Embryonic facial prominence (tissue), 1 donor: ENCODE data around the gene WDR4.
A peak's percentile ranks its signal among the peaks of the same experiment; 100 is the strongest.
"Not testable (repeated sequence)": the region's sequence is repeated elsewhere in the genome, so short reads cannot be mapped to it uniquely, and the experiment has no call there.

ENCODE experiments used
- DNase-seq: peaks from one replicate; pipeline ENCODE4 v3.0.0-alpha.2; 2016; ENCODE audit errors: extremely low spot score

Gene WDR4

DNA sequence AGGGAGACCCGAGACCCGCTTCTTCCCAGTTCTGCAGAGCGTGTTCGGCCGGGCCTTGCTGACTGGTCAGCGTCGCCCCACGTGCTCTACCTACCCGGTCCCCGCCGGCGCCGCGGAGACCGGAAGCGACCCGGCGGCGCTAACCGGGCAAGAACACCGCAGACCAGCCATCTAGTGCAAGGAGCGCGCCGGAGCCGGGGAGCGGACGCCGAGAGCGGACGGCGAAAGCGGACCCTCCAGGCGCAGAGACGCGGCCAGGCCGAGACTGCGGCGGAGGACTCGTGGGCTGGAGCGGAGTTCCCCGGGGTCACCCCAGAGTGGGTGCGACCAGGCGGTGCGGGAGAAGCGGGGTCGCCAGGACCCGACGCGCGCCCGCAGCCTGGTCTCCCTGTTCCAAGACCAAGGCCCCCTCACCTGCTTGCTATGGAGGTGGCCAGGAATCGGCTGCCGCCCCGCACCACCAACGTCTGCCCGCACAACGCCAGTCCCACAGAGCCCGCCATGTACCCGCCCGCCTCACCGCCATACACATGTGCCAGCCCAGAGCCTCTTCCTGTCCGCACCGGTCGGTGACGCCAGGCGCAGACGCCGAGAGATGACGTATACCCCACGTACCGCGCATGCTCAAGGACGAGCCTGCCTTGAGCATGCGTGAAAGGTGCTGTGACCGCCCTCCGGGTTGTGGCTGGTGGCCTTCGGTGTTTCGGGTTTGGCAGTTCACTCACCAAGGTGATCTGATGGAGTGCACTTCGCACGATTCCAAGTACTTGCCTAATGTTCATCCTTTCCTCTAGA lies at the start of gene WDR4:
WDR4 (minus strand) TSS at position 547 of the 795 bp plus-strand sequence; CDS start at position 503, 44 bp downstream.
- peak; percentile 93 for DNase-seq

GRCh38 chr21:42927474-42928200 lies 48.3 kb upstream of the WDR4 start:
- DNase-seq: not testable (repeated sequence)

DNA sequence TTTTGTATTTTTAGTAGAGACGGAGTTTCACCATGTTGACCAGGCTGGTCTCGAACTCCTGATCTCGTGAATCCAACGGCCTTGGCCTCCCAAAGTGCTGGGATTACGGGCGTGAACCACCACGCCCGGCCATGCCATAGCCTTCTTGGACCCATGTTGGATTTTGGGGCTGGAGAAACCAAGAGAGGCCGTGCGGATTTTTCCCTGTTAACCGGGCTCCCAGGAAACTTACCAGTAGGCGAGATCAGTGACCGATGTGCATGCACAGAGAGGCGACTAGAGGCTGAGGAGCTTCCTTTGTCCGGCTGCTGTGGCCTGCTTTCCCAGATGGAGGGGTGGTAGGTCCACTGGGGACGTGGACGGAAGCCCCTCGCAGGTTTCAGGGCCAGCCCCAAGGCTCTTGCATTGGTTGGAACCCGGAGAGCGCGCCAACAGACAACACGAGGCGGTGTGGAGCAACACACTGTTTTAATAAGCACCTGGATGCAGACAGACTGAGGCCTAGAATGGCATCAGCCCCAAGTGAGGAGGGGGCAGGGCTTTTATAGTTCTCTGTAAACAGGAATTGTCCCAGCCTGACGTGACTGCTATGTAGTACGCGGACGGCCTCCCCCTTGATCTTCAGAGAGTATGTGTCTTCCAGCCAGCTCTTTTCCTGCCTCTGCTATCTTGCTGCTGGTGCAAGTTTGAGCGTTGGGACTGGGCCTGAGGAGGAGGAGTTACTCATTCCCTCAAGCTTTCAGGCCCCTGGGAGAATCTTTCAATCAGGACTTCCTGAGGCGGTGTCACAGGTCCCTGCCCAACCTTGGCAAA lies 46.0 kb upstream of the WDR4 start, which contains the start of gene ERVH48-1:
ERVH48-1 (minus strand) TSS at position 517 of the 813 bp plus-strand sequence. CDS start 6,624 bp downstream, outside the sequence.
- DNase-seq: no peak

- no peak for DNase-seq
Observed at GRCh38 chr21:42924433-42924751, 45.1 kb upstream of the WDR4 start.

GRCh38 chr21:42923553-42924432 lies 44.5 kb upstream of the WDR4 start:
- peak; percentile 60 for DNase-seq

- no peak for DNase-seq
Observed at GRCh38 chr21:42922918-42923317, 43.6 kb upstream of the WDR4 start.

DNA sequence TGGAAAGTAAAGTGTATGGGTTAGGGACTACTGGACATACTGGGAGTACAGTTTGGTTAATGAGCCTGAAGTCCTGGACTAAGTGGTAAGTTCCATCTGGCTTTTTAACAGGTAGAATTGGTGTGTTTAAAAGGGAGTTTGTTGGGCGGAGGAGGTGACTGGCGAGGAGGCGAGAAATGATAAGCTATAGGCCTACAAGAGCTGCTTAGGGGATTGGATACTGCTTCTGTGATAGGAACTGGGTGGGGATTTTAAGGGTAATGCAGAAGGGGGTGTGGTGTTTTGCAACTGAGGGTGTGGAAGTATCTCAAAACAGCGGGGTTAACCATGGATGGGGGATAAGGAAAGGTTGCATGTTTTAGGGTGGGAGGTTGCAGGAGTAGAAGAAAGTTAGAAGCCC lies 42.6 kb upstream of the WDR4 start:
- DNase-seq: no peak

DNA sequence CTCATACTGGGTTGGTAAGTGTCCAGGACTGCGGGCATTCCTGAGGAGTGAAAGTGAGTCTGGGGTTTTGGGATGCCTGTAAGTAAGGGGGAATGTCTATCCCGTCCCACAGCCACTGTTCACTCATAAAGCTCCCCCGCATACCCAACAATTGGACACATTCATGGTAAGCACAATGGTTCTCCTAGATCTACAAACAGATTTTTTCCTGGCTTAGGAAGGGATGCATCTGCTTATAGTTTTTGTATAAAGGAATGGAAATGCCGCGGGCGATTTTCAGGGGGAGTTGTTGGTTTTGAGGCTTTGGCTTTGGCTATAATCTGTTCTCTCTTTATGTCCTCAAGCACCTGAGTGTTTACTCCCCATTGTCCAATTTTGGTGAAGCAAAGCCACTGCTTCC lies 39.0 kb upstream of the WDR4 start:
- no peak for DNase-seq

DNA sequence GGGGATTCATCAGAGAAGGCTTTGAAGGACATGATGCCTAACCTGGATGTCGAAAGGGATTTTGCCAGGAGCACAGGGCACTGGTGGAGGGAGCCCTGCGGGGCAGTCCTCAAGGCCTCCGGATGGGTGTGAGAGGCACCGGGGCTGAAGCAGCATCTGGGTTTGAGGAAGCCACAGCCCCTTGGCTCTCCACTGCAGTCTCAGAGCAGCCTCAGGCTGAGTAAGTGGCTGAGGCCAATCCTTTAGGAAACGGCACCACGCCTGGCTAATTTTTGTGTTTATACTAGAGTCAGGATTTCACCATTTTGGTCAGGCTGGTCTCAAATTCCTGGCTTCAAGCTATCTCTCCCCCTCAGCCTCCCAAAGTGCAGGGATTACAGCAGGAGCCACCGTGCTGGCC lies 34.1 kb upstream of the WDR4 start:
- no peak for DNase-seq

DNA sequence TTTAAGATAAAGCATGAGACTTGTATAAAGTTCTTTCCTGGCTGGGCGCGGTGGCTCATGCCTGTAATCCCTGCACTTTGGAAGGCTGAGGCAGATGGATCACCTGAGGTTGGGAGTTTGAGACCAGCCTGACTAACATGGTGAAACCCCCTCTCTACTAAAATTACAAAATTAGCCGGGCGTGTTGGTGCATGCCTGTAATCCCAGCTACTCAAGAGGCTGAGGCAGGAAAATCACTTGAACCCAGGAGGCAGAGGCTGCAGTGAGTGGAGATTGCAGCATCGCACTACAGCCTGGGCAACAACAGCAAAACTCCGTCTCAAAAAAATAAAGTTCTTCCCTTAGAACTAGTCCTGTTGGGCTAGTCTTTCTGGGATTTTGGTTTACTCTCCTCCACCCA lies 32.6 kb upstream of the WDR4 start:
- not testable (repeated sequence) for DNase-seq

DNA sequence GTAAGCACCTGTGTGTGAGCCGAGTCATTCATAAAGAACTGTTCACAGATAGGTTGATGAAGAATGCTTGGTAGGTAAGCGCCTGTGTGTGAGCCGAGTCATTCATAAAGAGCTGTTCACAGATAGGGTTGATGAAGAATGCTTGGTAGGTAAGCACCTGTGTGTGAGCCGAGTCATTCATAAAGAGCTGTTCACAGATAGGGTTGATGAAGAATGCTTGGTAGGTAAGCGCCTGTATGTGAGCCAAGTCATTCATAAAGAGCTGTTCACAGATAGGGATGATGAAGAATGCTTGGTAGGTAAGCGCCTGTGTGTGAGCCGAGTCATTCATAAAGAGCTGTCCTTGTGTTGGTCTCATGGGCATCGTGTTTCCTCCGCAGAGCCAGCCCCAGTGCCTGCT lies 29.1 kb upstream of the WDR4 start:
- not testable (repeated sequence) for DNase-seq

GRCh38 chr21:42906233-42906632 lies 26.9 kb upstream of the WDR4 start:
- no peak for DNase-seq

DNA sequence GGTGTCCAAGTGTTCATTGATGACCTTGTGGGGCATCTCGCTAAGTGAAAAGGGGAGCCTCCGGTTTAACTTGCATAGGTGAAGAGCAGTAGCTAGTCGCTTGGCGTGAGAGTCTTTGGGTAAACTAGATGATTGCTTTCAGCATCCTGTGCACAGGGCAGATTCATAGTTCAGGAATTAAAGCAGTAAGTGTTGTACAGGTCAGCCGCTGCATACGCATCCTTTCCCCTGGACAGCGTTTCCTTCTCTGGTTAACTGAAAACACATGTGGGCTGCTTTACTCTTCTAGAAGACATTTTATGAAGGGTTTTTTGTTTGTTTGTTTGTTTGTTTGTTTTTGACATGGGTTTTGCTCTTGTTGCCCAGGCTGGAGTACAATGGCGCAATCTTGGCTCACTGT lies 25.9 kb upstream of the WDR4 start:
- DNase-seq: no peak

- DNase-seq: no peak
Observed at GRCh38 chr21:42903817-42904216, 24.5 kb upstream of the WDR4 start.

GRCh38 chr21:42900446-42900845 lies 21.1 kb upstream of the WDR4 start:
- no peak for DNase-seq

DNA sequence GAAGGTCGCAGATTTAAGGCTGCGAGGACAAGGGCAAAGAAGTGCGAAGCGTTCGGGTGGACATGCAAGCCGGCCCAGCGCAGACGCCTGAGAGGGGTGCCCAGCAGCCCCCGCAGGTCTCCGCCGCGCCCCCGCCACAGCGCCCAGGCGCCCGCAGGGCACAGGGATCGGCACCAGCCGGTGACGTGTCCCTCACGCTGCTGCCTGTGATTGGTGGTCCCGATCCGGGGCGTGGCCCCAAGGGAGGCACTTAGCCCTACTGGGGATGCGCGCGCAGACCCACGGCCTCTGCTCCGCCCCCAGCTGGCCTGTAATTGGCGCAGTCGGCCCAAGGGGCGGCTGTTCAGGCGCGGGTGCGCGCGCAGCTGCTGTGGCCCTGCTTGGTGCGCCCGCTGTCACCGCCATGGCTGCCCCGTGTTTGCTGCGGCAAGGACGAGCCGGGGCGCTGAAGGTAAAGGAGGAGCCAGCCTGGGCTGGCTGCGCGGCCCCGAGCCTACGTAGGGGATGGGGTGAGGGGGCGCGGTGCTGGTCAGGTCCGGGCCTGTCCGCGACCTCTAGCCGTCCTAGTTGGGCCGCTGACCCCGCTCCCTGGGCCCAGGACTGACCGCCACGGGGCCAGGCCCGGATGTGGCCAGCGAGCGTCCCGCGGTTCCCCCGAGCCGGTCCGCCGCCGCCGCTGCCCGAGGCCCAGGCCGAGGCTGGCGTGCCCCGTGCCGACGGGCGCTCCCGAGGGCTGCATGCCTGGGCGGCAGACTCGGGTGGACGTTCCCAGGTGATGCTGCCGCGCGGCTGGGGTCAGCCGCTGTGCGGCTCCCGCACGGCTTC lies 13.8 kb upstream of the WDR4 start, which contains the start of gene NDUFV3:
NDUFV3 (plus strand) TSS at position 379 of the 825 bp plus-strand sequence; CDS start at position 404, 25 bp downstream.
- DNase-seq: peak; percentile 95

GRCh38 chr21:42892582-42892930 lies 13.2 kb upstream of the WDR4 start:
- no peak for DNase-seq

- DNase-seq: no peak
Observed at GRCh38 chr21:42887326-42887725, 8.0 kb upstream of the WDR4 start.

DNA sequence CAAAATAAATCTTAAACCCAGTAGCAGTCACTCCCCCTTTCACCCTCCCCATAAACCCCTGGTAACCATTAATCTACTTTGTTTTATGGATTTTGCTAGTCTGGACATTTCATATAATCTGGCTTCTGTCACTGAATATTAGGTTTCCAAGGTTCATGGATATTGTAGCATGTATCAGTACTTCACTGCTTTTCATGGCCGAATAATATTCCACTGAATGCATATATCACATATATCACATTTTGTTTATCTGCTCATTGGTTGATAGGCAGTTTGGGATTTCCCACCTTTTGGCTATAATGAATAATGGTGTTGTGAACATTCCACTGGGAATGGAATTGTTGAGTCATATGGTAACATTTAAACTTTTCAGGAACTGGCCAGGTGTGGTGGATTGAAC lies 4.6 kb upstream of the WDR4 start:
- DNase-seq: no peak

DNA sequence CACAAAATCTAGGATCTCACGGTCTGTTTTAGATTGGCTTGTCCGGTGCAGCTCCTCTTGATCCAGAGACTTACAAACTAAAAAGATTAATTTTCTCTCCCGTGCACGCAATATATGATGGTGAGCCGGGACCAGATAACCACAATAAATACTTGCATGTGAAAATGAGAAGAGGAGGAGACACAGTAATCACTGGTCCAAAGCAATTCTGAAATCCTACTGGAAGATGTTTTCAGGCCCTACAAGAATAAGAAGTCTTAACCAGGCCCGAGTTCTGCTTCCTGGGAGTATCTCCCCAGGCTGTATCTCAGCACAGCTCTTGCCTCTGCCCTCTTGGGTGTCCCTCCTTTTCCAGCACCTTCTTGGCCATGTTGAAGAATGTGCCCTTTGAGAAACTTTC lies 1.0 kb upstream of the WDR4 start:
- no peak for DNase-seq

DNA sequence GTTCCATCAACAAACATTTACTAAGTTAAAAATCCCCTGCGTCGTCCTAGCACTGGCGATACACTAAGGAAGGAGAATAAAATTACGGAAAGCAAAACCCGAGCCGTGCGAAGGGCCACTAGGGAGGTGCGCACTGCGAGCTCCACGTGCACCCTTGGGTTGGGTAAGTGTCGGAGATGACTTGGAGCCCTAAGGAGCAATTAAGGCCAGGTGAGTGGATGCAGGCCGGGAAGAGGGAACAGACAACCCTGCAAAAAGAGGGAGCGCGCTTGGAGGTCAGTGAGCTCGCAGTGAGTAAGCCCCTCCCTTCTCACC lies 704 bp downstream of the WDR4 start:
- DNase-seq: no peak
